GM18502 (cell line): ENCODE data around the gene TSSC4.

Experiments used
- ATAC-seq: cut with Tn5 transposase; IDR thresholded peaks from one replicate; pipeline ENCODE4 v1.9.1; 2021; ENCODE audit warnings: mild to moderate bottlenecking; ENCODE audit not compliant: unreplicated experiment, poor library complexity

Gene TSSC4

DNA sequence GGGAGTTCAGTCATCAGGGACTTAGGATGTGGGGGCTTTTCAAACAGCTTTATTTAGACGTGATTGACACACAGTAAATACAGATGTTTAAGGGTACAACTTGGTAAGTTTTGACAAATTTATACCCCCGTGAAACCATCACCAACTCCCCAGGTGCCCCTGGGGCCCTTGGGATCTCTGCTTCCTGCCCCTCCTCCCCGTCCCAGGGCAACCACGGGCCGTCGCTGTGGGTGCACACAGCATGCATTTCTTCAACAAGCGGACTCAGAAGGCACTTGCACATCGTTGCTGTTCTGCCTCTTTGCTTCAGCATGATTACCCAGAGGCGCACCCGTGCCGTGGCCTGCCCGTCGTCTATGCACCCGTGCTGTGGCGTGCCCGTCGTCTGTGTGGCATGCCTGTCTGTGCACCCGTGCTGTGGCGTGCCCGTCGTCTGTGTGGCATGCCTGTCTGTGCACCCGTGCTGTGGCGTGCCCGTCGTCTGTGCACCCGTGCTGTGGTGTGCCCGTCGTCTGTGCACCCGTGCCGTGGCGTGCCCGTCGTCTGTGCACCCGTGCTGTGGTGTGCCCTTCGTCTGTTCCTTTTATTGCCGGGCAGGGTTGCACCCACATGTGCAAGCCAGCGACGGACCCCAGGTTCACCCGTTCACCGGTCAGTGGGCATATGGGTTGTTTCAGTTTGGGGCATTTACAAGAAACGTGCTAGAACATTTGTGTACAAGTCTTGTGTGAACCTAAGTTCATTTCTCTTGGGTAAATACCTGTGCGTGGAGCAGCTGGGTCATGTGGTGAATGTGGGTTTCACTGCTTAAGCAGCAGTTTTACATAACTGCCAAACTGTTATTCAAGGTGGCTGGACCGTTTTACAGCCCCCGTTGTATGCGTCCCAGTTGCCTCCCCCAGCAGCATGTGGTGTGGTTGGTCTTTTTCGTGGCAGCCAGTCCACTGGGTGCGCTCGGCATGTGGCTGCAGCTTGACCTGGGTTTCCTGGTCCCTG, 15.1 kb upstream of the TSSC4 start:
- ATAC-seq, result peak; percentile 49

DNA sequence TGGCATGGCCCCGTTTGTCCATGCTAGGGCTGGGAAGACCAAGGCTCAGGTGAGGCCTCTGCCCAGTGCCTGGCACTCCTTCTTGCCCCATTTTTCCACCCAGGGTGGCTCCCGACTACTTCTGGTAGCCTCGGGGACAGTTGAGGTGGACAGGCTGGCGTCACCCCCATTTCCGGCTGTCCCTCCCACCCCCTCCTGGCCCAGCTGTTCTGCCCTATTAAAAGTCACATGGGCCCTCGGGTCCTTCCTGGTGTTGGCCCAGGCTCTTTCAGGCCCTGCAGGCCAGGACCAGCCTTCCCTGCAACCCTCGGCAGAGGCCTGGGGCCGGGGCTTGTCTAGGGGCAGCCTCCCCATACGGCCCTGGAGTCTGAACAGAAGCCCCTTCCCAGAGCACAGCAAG, 14.0 kb upstream of the TSSC4 start:
- ATAC-seq, result no peak

DNA sequence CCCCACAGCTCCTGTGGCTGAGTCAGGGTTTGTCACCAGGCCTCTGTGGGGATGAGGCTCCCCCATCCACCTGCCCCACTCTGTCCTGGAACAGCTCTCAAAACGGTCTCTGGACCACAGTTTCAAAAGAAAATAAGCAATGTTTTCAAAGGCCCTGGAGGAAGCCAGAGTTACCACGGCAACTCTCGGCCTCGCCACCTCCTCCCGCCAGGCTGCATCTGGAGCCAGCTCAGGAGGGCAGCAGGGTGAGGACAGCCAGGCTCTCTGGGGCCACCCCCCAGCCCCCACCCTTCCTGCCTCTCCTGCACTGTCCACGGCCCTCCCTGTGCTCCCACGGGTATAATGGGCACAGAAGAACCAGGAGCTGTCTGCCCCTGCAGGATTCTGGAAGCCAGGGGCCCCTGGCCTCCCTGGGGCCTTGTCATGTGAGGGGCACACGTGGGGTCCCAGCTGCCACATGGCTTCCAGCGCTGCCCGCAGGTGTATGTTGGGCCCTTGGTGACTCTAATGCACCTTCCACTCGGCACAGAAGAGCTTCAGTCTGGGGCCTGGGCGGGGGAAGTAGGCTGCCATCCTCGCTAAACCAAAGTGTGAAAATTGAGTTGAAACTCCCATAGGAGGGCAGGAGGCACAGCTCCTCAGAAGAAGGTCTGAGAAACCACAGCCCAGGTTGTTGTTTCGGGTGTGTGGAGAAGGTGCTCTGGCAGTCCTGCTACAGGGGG, 13.1 kb upstream of the TSSC4 start:
- no peak for ATAC-seq

DNA sequence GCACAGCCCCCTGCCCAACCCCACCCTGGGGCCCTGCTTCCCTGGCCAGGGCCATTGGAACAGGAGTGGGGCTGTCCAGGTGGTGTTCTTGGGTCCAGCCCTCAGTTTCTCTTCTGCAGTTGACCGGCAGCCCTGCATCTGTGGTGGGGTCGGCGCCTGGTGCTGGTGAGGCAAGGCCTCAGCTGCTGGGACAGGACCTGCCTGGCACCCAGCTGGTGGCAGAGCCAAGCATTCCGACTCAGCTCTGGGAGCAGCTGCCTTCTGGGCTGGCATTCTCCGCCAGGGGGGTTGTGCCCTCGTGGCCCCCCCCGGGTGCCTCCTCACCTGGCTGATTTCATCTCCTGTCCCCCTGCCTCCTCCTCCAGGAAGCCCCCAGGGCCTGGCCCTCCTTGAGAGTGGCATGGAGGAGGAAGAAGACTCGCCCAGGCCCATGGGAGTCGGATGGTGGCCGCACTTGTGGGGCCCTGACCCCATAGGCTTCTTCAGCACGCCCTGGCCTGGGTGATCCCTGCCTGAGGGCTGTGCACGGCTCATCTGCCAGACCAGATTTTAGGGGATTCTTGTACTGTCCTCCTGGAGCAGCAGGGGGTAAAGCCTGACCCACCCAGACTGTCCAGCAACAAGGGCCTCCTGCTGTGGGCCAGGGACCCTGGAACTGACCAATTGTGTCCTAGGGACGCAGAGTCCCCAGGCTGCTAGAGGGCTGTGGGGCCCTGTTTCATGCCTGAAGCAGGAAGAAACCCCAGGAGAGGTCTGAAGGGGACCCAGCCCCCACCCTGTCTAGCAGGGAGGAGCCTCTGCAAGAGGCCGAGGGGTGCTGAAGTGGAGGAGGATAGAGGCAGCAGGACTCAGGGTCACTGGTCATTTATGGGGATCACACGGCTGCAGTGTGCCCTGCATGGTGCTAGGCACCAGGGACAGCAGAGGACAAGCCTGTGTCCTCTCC, 11.8 kb upstream of the TSSC4 start:
- no peak for ATAC-seq

DNA sequence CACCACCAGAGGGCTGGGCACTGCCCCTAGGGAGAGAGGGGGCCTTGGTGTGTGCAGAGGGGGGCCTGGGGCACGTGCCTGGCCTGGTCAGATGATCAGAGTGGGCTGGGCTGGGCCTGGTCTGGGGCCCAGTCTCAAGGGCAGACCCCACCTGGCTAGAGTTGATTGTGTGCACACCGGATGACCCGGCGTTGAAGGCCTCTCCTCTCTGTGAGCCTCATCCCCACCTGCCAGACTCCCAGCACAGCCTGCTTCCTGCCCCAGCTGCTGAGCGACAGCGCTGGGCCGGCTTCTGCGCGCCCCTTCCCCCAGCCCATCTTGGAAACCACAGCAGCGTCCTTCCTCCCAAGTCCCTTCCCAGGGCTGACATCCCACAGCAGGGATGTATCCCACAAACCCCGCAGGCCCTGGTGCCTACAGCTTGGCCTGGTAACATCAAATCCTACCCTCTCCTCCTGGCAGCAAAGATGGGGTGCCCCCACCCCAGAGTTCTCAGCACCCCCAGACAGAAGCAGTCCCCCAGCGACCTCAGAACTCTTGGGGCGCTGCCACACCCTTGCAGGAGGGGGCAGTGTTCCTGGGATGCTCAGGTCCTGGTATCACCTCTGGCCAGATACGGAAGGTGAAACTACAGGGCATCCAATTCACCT, 11.0 kb upstream of the TSSC4 start:
- ATAC-seq, result no peak

DNA sequence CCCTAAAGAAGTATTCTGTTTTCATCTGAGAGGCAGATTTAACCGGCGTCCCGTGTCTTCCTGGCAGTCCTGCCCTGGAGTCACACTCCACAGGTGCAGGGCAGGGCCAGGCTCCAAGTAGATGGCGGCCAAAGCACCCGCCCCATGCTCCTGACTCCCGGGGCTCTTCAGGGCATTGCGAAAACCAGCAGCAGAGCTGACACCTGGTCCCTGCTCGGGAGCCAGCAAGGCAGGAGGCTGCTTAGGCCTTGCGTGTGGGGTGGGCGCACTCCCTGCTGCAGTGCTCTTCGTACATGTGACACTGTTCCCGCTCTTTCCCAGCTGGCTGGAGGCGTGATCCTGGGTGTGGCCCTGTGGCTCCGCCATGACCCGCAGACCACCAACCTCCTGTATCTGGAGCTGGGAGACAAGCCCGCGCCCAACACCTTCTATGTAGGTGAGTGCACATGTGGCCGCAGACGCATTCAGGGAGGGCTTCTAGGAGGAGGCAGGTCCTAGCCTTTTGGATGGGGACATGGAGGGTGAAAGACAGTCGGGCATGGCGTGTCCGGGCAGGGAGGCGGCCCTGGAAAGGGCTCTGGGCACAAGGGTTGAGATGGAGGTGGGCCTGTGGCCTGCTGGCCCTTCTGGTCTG, 10.3 kb upstream of the TSSC4 start:
- no peak for ATAC-seq

DNA sequence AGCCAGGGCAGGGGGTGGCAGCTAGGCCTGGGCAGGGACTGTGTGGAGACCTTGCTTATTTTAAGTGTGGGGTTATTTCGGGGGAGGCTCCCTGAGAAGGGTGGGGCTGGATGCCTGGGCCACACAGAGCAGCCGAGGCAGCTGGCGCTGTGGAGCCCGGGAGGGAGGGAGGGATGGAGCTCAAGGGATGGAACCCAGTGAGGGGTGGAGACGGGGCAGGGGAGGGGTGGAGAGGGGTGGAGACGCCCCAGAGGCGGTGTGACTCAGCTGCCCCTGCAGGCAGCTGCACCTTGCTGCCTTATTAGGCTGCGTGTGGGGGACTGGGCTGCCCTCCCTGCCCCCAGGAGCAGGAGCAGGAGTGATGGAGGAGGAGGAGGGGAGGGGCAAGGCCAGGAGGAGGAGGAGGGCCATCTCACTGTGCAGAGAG, 9.8 kb upstream of the TSSC4 start:
- ATAC-seq, result no peak

DNA sequence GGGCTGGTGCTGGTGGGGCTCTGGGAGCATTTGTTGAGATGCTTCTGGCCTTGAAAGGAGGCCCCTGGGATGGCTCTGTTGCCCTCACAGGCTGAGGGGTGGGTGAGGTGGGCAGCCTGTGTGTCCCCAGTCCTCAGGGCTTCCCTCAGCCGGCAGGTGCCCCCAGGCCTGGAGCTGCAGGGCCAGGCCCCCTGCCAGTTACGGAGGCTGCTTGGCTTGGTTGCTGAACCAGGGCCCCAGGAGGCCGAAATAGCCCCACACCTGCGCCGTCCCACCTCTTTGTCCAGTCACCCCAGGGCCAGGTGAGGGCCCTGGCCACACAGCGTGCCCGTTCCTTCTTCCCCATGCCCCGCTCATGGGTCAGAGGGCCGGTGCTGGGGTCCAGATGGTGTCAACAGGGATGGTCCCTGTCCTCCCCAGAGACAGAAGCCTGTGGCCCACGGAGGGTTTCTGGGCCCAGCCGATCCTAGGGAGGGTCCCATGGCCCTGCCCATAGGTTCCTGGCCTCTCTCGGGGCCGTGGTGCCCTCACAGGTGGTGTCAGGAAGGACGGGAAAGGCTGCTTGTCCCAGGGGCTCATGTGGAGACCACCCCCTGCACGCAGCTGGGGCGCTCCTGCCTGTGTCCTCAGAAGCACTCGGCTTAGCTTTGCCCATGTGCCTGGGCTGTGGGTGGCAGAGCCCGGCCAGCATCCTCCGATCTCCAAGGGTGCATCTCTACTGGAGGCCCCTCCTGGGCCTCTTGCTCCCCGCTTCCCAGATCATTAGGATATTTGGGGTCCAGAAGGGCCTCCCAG, 9.2 kb upstream of the TSSC4 start:
- no peak for ATAC-seq

DNA sequence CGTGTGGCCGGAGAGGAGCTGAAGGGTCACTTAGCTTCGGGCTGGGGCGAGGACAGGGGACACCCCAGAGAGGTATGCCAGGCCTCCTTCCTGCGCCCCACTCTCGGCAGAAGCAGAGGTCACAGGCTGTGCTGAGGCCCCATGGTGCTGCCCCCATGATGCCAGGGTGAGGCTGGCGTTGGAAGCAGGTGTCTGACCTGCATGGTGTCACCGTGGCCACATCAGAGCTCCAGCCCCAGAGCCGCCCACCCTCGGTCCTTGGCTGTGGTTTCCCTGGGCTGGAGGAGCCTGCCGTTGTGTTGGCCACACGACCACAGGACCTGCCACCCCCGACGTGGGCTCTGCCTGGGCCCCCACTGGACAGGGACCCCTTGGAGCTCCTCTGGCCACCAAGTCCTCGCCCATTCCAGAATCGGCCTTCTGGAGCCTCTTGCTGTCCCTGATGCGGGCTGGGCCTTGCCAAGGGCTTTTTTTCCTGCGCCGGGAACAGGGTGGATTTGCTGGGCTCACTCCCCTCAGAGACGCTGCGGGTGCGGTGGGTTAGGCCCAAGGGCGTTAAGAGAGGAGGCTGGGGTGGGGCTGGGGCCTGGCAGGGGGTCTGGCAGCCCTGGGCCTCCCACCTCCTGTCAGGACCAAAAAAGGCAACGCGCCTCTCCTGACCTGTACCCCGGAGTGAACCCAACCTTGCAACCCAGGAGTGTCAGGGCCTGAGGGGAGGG, 8.2 kb upstream of the TSSC4 start:
- ATAC-seq, result no peak

DNA sequence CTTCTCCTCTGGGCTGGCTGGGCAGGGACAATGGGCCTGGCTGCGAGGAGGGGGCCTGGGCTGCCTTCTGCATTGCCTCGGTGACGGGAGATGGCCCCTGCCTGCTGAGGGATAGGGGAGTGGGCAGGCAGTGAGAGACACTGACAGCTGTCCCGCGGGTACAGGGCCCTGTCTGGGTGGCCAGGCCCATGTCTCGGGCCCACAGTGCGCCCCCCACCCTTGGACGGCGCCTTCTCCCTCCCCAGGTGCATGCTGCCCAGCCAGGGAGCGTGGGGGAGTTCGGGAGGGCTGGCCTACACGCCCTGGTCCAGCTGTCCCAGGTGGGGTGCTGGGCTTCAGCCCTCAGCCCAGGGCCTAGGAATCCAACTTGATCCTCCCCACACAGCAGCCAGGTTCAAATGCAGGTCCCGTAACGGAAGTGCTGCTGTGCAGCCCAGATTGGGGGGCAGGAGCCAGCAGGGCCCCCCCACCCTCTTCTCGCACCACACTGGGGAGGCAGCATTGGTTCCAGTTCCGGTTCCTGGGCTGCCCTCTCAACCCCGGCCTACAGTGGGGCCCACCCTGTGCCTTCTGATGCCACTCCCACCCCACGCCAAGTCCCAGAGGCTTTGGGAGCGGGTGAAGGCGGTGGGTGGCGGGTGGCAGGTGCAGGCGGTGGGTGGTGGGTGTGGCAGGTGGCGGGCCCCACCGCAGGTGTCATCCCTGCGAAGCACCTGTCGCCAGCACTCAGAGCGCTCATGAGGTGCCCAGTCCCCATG, 7.3 kb upstream of the TSSC4 start:
- no peak for ATAC-seq

DNA sequence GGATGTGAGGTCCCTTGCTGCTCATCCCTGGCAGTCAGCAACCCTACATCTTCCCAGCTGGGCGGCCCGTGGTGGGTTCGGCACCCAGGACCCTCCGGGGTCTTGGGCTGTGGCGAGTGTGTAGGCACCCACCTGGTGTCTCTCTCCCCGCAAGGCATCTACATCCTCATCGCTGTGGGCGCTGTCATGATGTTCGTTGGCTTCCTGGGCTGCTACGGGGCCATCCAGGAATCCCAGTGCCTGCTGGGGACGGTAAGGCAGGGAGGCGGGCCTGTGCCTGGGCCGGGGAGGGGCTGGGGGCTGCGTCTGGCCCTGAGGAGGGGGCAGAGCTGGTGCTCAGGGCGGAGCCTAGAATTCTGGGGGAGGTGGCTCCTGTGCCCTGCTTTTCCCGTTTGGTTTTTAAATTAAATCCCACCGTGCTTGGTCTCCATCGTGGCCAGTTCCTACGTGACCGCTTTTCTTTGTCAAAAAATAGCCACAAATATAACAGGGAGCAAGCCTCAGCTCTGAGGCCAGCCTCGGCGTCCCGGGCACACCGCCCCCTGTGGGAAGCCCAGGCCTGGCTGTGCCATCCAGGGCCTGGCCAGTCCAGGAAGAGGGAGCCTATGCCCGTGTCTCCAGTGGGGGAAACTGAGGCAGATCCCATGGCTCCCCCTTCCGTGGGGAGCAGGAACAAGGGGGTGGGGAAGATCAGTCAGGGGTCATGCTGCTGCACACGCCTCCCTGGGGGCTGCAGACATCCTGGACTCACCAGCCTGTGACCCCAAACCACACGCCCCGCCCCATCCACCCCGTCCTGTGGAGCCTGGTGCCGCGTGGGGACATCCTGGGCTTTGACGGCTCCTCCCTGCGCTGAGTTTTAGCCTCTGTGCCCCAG, 6.4 kb upstream of the TSSC4 start:
- no peak for ATAC-seq

DNA sequence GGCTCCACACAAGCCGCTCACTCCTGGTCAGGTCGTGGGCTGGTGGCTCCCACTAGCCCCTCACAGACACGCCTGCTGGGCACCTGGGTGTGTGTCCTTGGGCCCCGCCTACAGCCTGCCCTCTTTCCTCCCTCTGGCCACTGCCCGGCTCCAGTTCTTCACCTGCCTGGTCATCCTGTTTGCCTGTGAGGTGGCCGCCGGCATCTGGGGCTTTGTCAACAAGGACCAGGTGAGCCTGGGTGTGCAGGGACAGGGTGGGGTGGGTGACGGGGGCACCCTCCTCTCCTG, 5.8 kb upstream of the TSSC4 start:
- no peak for ATAC-seq

DNA sequence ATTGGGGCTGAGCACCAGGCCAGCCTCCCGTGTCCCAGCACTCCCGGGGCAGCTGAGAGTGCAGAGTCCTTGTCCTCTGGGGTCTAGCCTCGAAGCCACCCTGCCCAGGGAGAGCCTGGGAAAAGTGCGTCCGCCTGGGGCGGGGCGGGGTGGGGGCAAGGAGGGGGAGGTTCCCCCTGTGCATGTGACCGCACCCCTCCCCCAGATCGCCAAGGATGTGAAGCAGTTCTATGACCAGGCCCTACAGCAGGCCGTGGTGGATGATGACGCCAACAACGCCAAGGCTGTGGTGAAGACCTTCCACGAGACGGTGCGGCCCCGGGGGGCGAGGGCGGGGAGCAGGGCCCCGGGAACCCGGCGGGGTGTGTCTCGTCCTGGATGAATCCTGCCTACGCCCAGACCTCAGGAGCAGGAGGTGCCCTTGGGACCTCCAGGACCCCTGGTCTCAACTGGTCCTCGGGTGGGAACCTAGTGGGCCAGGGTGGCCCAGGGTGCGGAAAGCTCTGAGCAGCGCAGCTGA, 5.3 kb upstream of the TSSC4 start:
- no peak for ATAC-seq

DNA sequence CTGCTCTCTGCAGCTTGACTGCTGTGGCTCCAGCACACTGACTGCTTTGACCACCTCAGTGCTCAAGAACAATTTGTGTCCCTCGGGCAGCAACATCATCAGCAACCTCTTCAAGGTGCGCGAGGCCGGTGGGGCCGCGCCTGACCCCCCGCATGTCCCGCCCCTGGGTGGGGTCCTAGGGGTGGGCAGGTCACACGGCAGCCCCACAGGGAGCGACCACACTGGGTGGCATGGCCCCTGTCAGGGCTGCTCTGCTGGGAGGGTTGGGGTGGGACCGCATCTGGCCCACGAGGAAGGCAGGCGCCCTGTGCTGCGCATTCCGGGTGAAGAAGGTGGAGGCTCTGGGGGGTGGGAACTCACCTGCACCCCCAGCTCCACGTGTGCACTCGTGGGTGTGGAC, 4.7 kb upstream of the TSSC4 start:
- no peak for ATAC-seq

DNA sequence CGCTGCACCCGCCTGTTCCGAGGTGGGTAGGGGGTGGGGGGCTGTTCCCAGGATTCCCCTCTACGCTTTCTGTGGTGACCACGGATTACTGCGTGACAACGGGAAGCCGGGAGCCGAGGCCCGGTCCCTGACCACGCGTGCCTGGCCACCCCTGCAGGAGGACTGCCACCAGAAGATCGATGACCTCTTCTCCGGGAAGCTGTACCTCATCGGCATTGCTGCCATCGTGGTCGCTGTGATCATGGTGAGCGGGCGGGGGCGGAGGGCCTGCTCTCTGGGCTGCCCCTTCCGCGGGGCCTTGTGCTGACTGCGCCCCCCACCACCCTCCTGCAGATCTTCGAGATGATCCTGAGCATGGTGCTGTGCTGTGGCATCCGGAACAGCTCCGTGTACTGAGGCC, 4.1 kb upstream of the TSSC4 start:
- no peak for ATAC-seq

DNA sequence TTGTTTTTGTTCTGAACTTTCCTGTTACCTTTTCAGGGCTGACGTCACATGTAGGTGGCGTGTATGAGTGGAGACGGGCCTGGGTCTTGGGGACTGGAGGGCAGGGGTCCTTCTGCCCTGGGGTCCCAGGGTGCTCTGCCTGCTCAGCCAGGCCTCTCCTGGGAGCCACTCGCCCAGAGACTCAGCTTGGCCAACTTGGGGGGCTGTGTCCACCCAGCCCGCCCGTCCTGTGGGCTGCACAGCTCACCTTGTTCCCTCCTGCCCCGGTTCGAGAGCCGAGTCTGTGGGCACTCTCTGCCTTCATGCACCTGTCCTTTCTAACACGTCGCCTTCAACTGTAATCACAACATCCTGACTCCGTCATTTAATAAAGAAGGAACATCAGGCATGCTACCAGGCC, 3.5 kb upstream of the TSSC4 start:
- no peak for ATAC-seq
